Fibroblast of lung (primary cell): ENCODE data around the gene OR1D5.

Source experiments
- CTCF ChIP-seq, 2 donors: IDR thresholded peaks in 1 of 2; conservative IDR thresholded peaks in 1 of 2; 1 replicate in 1 of 2; 2 replicates in 1 of 2; pipeline ENCODE4 v1.5.1; 2011 to 2012; ENCODE audit warnings: low read length in 2 of 2, control low read depth in 1 of 2, inconsistent platforms in 1 of 2, low read depth in 1 of 2, mild to moderate bottlenecking in 1 of 2
- EZH2 ChIP-seq: IDR thresholded peaks from 2 replicates; pipeline ENCODE4 v1.5.1; 2012; ENCODE audit warnings: low read length, control low read depth, mild to moderate bottlenecking; ENCODE audit errors: missing control alignments

GRCh38 chr17:3043737-3044365 lies 19.6 kb downstream of the OR1D5 start:
- peak in 1 of 2 donors; percentile 26 for TF ChIP-seq CTCF (conservative IDR thresholded peaks at IDR 0.05 in 1 of 2, IDR thresholded peaks at IDR 0.05 in 1 of 2; ENCODE audit: low read depth in 1 of 2, low read length in 2 of 2)
- no peak for TF ChIP-seq EZH2
